Hepatocyte (in vitro differentiated cells): ENCODE data around the gene RABGGTB. TPM values are rescaled to one million over a fixed set of nuclear protein-coding genes. Genes with fewer than 3 reads are reported as not detected.
"Not testable (repeated sequence)": the region's sequence is repeated elsewhere in the genome, so short reads cannot be mapped to it uniquely, and the experiment has no call there.

Source experiments
- DNase-seq: peaks from one replicate; pipeline ENCODE4 v3.0.0-alpha.2; 2016; ENCODE audit warnings: low spot score
- H2AFZ ChIP-seq: fragments of 200-600 bp; sonication (generic); 2 replicates; pipeline ENCODE4 v1.6.0; 2016; ENCODE audit warnings: antibody characterized with exemption, mild to moderate bottlenecking
- H3K27ac ChIP-seq: fragments of 200-600 bp; sonication (generic); 2 replicates; pipeline ENCODE4 v1.5.1; 2016; ENCODE audit warnings: mild to moderate bottlenecking
- H3K27me3 ChIP-seq: fragments of 200-600 bp; sonication (generic); 2 replicates; pipeline ENCODE4 v1.6.1; 2016
- H3K36me3 ChIP-seq: fragments of 200-600 bp; sonication (generic); replicated peaks from 2 replicates; pipeline ENCODE4 v1.5.1; 2016; ENCODE audit warnings: low read depth; ENCODE audit not compliant: insufficient read depth
- H3K4me1 ChIP-seq: fragments of 200-600 bp; sonication (generic); 2 replicates; pipeline ENCODE4 v1.5.1; 2016; ENCODE audit warnings: mild to moderate bottlenecking, moderate library complexity; ENCODE audit not compliant: insufficient read depth
- H3K4me2 ChIP-seq: fragments of 200-600 bp; sonication (generic); 2 replicates; pipeline ENCODE4 v1.6.0; 2016
- H3K4me3 ChIP-seq: fragments of 200-600 bp; sonication (generic); 2 replicates; pipeline ENCODE4 v1.5.1; 2016; ENCODE audit warnings: mild to moderate bottlenecking
- H3K79me2 ChIP-seq: fragments of 200-600 bp; sonication (generic); 2 replicates; pipeline ENCODE4 v1.6.0; 2017; ENCODE audit warnings: mild to moderate bottlenecking
- H3K9me2 ChIP-seq: fragments of 200-600 bp; sonication (generic); replicated peaks from 2 replicates; pipeline ENCODE4 v1.6.0; 2017; ENCODE audit warnings: mild to moderate bottlenecking; ENCODE audit not compliant: insufficient read depth
- H3K9me3 ChIP-seq: fragments of 200-600 bp; sonication (generic); 2 replicates; pipeline ENCODE4 v1.5.1; 2016; ENCODE audit warnings: low read depth, mild to moderate bottlenecking
- H4K20me1 ChIP-seq: fragments of 200-600 bp; sonication (generic); 2 replicates; pipeline ENCODE4 v1.6.0; 2016; ENCODE audit warnings: mild to moderate bottlenecking; ENCODE audit not compliant: insufficient read depth, poor library complexity, severe bottlenecking
- EZH2 ChIP-seq: fragments of 200-600 bp; sonication (generic); IDR thresholded peaks from 2 replicates; pipeline ENCODE4 v1.6.1; 2016; ENCODE audit warnings: antibody characterized with exemption, mild to moderate bottlenecking, borderline replicate concordance
- EZH2phosphoT487 ChIP-seq: fragments of 200-600 bp; sonication (generic); IDR thresholded peaks from one replicate; pipeline ENCODE4 v1.6.1; 2018; ENCODE audit warnings: antibody characterized with exemption, mild to moderate bottlenecking, low read depth, moderate library complexity; ENCODE audit not compliant: unreplicated experiment, severe bottlenecking
- WGBS: methylation state at CpG from one replicate; pipeline ENCODE4 v1.1.6; 2016; ENCODE audit warnings: low lambda C conversion rate; ENCODE audit errors: missing lambda C conversion rate; 5-methylcytosine and 5-hydroxymethylcytosine counted together
- polyA plus RNA-seq: library from polyadenylated mRNA; unstranded; fragments of >200 nt; fragmentation: Nextera tagmentation; extraction: Ambion mirVana; gene quantifications from 2 replicates; pipeline ENCODE4 v1.2.1, GENCODE V29; 2016
- total RNA-seq: library from RNA; depleted of rRNA; stranded (reverse); fragments of >200 nt; gene quantifications from 2 replicates; pipeline ENCODE4 v1.2.3, GENCODE V29; 2014
- TF ChIP-seq, protein P1 (sequence below): fragments of 200-600 bp; sonication (generic); IDR thresholded peaks from 2 replicates; pipeline ENCODE4 v1.5.1; 2016; ENCODE audit warnings: antibody characterized with exemption, mild to moderate bottlenecking; ENCODE audit not compliant: poor library complexity

The RABGGTB gene
- total and polyA plus RNA-seq, 2 experiments from 2014 or later = 25.9 to 101 TPM

DNA sequence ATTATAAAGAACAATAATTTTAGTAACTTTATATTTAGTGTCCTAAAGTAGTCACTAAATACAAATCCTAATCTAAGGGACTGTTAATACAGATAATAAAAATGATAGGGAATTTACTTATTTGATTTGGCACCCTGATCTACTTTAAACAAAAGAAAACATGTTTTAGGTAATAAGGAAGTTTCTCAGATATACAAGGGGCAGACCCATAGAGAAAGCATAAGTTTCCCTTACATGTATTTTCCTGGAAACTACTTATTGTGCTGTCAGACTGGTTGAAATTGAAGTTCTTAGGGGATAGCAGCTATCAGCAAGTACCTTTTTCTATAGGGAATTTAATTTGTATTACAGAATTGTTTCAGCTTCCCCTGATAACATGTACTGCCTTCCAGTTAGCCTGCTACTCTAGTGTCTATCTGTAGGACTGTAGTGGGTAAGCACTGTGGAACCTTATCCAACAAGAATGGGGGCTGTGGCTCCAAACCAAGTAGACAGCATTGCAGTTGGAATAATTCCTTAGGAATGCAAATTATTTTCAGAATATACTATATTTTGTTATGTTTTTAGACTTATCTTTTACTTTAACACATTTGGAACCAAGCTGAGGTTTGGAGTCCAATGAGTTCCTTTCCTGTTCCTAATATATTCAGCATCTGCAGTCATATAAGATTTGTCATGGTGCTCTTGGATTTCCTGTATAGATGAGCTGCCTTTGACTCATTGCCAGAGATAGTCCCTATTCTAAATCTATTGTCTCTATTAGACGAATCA is 25.3 kb downstream of the RABGGTB start:
- TF ChIP-seq EZH2phosphoT487 = no peak
- WGBS = 96% methylated on average over 1 of the region's 1 CpG
- Histone ChIP-seq H3K79me2 (no peaks in the 10 kb centered on the region), H3K27ac (no peak overlapping the region), H3K4me2 (no peak overlapping the region), H3K9me3 (no peaks in the 10 kb centered on the region), H3K4me3 (no peak overlapping the region), H3K36me3 (no peaks in the 10 kb centered on the region), H4K20me1 (no peaks in the 10 kb centered on the region), H3K4me1 (no peaks in the 10 kb centered on the region), H3K27me3 (no peaks in the 10 kb centered on the region), H3K9me2 (no peaks in the 10 kb centered on the region), H2AFZ (no peak overlapping the region)
- no peak for DNase-seq

DNA sequence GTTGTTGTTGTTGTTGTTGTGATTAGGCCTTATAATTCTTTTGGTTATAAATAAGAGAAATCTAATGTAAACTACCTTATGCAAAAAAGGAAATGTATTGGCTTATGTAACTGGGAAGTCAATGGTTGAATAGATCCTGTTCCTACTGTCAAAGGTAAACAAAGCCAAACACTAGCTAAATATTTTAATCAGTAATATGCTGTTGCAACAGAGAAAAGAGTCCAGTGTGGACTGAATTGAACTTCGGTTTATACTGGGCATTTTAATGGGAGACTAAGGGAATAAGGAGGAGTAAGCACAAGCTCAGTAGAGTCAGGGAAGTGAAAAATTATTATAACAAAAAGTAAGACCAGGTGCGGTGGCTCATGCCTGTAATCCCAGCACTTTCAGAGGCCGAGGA is 26.0 kb downstream of the RABGGTB start:
- DNase-seq = no peak
- no peaks in the 10 kb centered on the region for H3K9me3 ChIP-seq
- no peaks in the 10 kb centered on the region for H3K9me2 ChIP-seq
- no peak for TF ChIP-seq EZH2
- TF ChIP-seq EZH2phosphoT487 = no peak
- TF ChIP-seq, protein P1, sequence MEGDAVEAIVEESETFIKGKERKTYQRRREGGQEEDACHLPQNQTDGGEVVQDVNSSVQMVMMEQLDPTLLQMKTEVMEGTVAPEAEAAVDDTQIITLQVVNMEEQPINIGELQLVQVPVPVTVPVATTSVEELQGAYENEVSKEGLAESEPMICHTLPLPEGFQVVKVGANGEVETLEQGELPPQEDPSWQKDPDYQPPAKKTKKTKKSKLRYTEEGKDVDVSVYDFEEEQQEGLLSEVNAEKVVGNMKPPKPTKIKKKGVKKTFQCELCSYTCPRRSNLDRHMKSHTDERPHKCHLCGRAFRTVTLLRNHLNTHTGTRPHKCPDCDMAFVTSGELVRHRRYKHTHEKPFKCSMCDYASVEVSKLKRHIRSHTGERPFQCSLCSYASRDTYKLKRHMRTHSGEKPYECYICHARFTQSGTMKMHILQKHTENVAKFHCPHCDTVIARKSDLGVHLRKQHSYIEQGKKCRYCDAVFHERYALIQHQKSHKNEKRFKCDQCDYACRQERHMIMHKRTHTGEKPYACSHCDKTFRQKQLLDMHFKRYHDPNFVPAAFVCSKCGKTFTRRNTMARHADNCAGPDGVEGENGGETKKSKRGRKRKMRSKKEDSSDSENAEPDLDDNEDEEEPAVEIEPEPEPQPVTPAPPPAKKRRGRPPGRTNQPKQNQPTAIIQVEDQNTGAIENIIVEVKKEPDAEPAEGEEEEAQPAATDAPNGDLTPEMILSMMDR = no peak
- 85% methylated on average over 3 of the region's 3 CpGs for WGBS
- H3K4me2 ChIP-seq = no peak overlapping the region
- no peaks in the 10 kb centered on the region for H3K27me3 ChIP-seq
- no peaks in the 10 kb centered on the region for H3K4me1 ChIP-seq
- H3K27ac ChIP-seq = no peak overlapping the region
- no peaks in the 10 kb centered on the region for H3K79me2 ChIP-seq
- H3K4me3 ChIP-seq = no peak overlapping the region
- no peaks in the 10 kb centered on the region for H3K36me3 ChIP-seq
- no peaks in the 10 kb centered on the region for H4K20me1 ChIP-seq
- no peak overlapping the region for H2AFZ ChIP-seq

DNA sequence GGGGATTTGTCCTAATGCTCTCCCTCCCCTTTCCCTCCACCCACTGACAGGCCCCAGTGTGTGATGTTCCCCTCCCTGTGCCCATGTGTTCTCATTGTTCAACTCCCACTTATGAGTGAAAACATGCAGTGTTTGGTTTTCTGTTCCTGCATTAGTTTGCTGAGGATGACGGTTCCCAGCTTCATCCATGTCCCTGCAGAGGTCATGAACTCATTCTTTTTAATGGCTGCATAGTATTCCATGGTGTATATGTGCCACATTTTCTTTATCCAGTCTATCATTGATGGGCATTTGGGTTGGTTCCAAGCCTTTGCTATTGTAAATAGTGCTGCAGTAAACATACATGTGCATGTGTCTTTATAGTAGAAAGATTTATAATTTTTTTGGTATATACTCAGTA is 37.5 kb downstream of the RABGGTB start:
- not testable (repeated sequence) for H3K9me2 ChIP-seq, H3K36me3 ChIP-seq, H3K27me3 ChIP-seq, DNase-seq, H3K4me1 ChIP-seq, H3K27ac ChIP-seq, H4K20me1 ChIP-seq, H3K9me3 ChIP-seq, H3K79me2 ChIP-seq, H3K4me2 ChIP-seq, H3K4me3 ChIP-seq, H2AFZ ChIP-seq
- 87% methylated on average over 1 of the region's 1 CpG for WGBS

GRCh38 chr1:75836528-75837100 is 50.6 kb downstream of the RABGGTB start:
- TF ChIP-seq, protein P1 = no peak
- TF ChIP-seq EZH2phosphoT487 (no peak), EZH2 (no peak)
- Histone ChIP-seq H3K4me1 (no peaks in the 10 kb centered on the region), H2AFZ (no peak overlapping the region), H4K20me1 (no peaks in the 10 kb centered on the region), H3K36me3 (no peaks in the 10 kb centered on the region), H3K27ac (no peak overlapping the region), H3K4me2 (no peak overlapping the region), H3K9me2 (no peaks in the 10 kb centered on the region), H3K9me3 (no peaks in the 10 kb centered on the region), H3K4me3 (no peak overlapping the region), H3K27me3 (no peaks in the 10 kb centered on the region), H3K79me2 (no peaks in the 10 kb centered on the region)
- DNase-seq = no peak
- 81% methylated on average over 2 of the region's 2 CpGs for WGBS
